ENCODE data around the gene TMEM208. TPM values are rescaled to one million over a fixed set of nuclear protein-coding genes. Genes with fewer than 3 reads are reported as not detected.

Gene TMEM208
- total and polyA plus RNA-seq, 2 experiments from 2014 or later = 47.5 to 181 TPM

DNA sequence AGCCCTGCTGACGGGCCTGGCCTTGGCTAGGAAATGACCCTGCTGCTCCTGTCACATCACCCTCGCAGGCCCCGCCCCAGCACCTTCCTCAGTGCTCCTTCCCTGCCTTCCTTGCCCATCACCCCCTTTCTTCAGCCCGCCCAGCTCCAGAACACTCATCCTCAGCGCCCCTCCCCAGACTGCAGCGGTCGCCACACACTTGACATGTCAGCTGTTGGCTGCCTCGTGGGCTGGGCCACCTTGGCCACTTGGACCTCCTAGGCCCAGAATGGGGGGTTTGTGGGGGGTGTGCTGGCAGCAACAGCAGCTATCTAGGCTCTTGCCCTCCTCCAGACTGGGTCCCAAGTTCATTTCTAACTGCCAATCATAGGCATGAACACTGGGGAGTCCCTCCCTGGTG lies 17.4 kb upstream of the TMEM208 start:
- H3K9me3 ChIP-seq (ENCODE audit: low read depth) = no peaks in the 10 kb centered on the region
- no peak overlapping the region for H3K27ac ChIP-seq
- no peaks in the 10 kb centered on the region for H3K9me2 ChIP-seq (replicated peaks; ENCODE audit: insufficient read depth)
- 90% methylated on average over 8 of the region's 8 CpGs for WGBS (ENCODE audit: low lambda C conversion rate, missing lambda C conversion rate)
- TF ChIP-seq, protein P1, sequence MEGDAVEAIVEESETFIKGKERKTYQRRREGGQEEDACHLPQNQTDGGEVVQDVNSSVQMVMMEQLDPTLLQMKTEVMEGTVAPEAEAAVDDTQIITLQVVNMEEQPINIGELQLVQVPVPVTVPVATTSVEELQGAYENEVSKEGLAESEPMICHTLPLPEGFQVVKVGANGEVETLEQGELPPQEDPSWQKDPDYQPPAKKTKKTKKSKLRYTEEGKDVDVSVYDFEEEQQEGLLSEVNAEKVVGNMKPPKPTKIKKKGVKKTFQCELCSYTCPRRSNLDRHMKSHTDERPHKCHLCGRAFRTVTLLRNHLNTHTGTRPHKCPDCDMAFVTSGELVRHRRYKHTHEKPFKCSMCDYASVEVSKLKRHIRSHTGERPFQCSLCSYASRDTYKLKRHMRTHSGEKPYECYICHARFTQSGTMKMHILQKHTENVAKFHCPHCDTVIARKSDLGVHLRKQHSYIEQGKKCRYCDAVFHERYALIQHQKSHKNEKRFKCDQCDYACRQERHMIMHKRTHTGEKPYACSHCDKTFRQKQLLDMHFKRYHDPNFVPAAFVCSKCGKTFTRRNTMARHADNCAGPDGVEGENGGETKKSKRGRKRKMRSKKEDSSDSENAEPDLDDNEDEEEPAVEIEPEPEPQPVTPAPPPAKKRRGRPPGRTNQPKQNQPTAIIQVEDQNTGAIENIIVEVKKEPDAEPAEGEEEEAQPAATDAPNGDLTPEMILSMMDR (IDR thresholded peaks at IDR 0.05; ENCODE audit: poor library complexity) = no peak
- no peak for TF ChIP-seq EZH2 (IDR thresholded peaks at IDR 0.05; ENCODE audit: borderline replicate concordance)
- TF ChIP-seq EZH2phosphoT487 (IDR thresholded peaks at IDR 0.05; ENCODE audit: low read depth, severe bottlenecking, unreplicated experiment) = no peak
- no peak for DNase-seq (ENCODE audit: low spot score)
- H4K20me1 ChIP-seq (ENCODE audit: insufficient read depth, poor library complexity, severe bottlenecking) = no peaks in the 10 kb centered on the region
- H3K4me1 ChIP-seq (ENCODE audit: insufficient read depth) = no peaks in the 10 kb centered on the region
- H2AFZ ChIP-seq = no peak overlapping the region
- no peak overlapping the region for H3K4me2 ChIP-seq
- H3K79me2 ChIP-seq = no peaks in the 10 kb centered on the region
- H3K36me3 ChIP-seq (replicated peaks; ENCODE audit: insufficient read depth, low read depth) = no peaks in the 10 kb centered on the region
- H3K27me3 ChIP-seq = no peaks in the 10 kb centered on the region
- no peak overlapping the region for H3K4me3 ChIP-seq

DNA sequence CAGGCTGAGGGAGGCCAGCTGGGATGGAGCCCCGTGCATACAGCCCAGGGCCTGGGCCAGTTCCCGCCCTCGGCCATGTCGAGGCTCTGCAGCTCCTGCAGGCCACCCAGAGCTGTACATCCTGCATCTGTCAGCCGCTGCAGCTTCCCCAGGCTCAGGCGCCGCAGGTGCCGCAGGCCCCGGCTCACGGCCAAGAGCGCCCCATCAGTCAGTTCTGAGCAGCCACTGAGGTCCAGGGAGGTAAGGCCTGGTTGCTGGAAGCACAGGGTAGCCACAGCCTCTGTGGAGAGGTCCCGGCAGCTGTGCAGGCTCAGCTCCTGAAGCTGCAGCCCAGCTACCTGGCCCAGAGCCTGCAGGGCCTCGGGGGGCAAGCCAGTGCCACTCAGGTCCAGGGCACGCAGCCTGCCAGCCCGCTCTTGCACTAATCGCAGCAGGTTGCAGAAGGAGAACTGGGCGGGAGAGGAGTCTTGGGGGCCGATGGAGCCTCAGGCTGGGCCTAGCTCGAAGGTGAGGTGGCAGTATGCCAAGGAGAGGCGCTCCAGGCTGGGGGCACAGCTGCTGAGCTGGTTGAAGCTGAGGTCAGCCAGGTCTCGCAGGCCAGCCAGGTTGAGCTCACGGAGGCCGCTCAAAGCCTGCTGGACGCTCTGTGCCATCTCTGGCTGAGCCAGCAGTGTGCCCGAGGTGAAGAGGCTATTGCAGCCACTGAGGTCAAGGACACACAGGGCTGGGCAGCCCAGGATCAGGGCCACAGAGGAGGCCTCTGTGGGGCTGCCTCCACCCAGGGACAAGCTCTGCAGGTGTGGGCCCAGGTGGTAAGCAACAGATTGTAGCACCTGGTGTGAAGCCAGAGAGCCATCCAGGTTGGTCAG lies 16.6 kb upstream of the TMEM208 start:
- no peak for DNase-seq (ENCODE audit: low spot score)
- Histone ChIP-seq H3K36me3 (replicated peaks; ENCODE audit: insufficient read depth, low read depth) (no peaks in the 10 kb centered on the region), H4K20me1 (ENCODE audit: insufficient read depth, poor library complexity, severe bottlenecking) (no peaks in the 10 kb centered on the region), H3K27me3 (no peaks in the 10 kb centered on the region), H3K4me3 (no peak overlapping the region), H3K27ac (no peak overlapping the region), H3K9me2 (replicated peaks; ENCODE audit: insufficient read depth) (no peaks in the 10 kb centered on the region), H2AFZ (no peak overlapping the region), H3K79me2 (no peaks in the 10 kb centered on the region), H3K4me1 (ENCODE audit: insufficient read depth) (no peaks in the 10 kb centered on the region), H3K4me2 (no peak overlapping the region), H3K9me3 (ENCODE audit: low read depth) (no peaks in the 10 kb centered on the region)
- WGBS (ENCODE audit: low lambda C conversion rate, missing lambda C conversion rate) = 92% methylated on average over 25 of the region's 25 CpGs
- TF ChIP-seq EZH2phosphoT487 (IDR thresholded peaks at IDR 0.05; ENCODE audit: low read depth, severe bottlenecking, unreplicated experiment) (no peak), EZH2 (IDR thresholded peaks at IDR 0.05; ENCODE audit: borderline replicate concordance) (no peak)
- TF ChIP-seq, protein P1 (IDR thresholded peaks at IDR 0.05; ENCODE audit: poor library complexity) = no peak

DNA sequence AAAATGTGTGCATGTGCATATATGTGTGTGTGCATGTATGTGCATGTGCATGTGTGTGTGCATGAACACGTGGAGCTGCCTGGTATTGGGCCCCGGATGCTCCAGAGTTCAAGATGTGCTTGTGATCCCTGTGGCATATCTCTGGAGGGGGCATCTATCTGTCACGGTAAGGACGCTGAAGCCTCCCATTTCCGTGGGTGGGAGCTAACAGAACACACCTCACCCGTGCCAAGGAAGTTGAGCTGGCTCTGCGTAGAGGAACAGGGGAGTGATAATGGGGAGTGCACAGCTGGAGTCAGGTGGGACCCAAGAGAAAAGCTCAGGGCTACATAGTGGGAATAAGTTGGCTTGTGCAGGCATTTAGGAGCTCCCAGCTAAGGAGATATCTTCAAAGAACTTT lies 15.3 kb upstream of the TMEM208 start:
- 82% methylated on average over 7 of the region's 7 CpGs for WGBS (ENCODE audit: low lambda C conversion rate, missing lambda C conversion rate)
- no peaks in the 10 kb centered on the region for H3K4me1 ChIP-seq (ENCODE audit: insufficient read depth)
- no peak overlapping the region for H3K4me3 ChIP-seq
- H3K9me3 ChIP-seq (ENCODE audit: low read depth) = no peaks in the 10 kb centered on the region
- H3K27ac ChIP-seq = no peak overlapping the region
- H3K4me2 ChIP-seq = no peak overlapping the region
- no peaks in the 10 kb centered on the region for H3K79me2 ChIP-seq
- H3K36me3 ChIP-seq (replicated peaks; ENCODE audit: insufficient read depth, low read depth) = no peaks in the 10 kb centered on the region
- no peaks in the 10 kb centered on the region for H4K20me1 ChIP-seq (ENCODE audit: insufficient read depth, poor library complexity, severe bottlenecking)
- H3K9me2 ChIP-seq (replicated peaks; ENCODE audit: insufficient read depth) = no peaks in the 10 kb centered on the region
- H3K27me3 ChIP-seq = no peaks in the 10 kb centered on the region
- TF ChIP-seq, protein P1 (IDR thresholded peaks at IDR 0.05; ENCODE audit: poor library complexity) = no peak
- TF ChIP-seq EZH2 (IDR thresholded peaks at IDR 0.05; ENCODE audit: borderline replicate concordance) (no peak), EZH2phosphoT487 (IDR thresholded peaks at IDR 0.05; ENCODE audit: low read depth, severe bottlenecking, unreplicated experiment) (no peak)
- no peak for DNase-seq (ENCODE audit: low spot score)
- H2AFZ ChIP-seq = no peak overlapping the region

Data from hepatocyte (in vitro differentiated cells).